ENCODE measurements around the gene BATF. TPM values are rescaled to one million over a fixed set of nuclear protein-coding genes. Genes with fewer than 3 reads are reported as not detected.

BATF gene
- total RNA-seq, 5 donors from 2014 or later (not counting 1 experiment from before 2014, with no cell fraction given) = 12.0 to 22.4 (median 19.2) TPM

GRCh38 chr14:75595226-75595625 is 73.0 kb downstream of the BATF start:
- Histone ChIP-seq H3K4me1 (ENCODE audit: control insufficient read depth in 1 of 2, extremely low read depth in 1 of 2, insufficient read depth in 2 of 2, low read length in 2 of 2) (no peaks in the 10 kb centered on the region), H3K27ac (ENCODE audit: low read length) (no peak overlapping the region), H3K9me3 (no peaks in the 10 kb centered on the region), H3K4me3 (ENCODE audit: control insufficient read depth in 1 of 2, extremely low read depth in 1 of 2, low read length in 1 of 2) (no peak overlapping the region), H3K36me3 (ENCODE audit: control insufficient read depth in 2 of 2, extremely low read depth in 1 of 2, insufficient read depth in 1 of 2, low read length in 1 of 2) (no peaks in the 10 kb centered on the region), H3K27me3 (replicated peaks in 1 of 2; ENCODE audit: control insufficient read depth in 2 of 2, extremely low read depth in 1 of 2, insufficient read depth in 2 of 2, low read length in 1 of 2) (no peaks in the 10 kb centered on the region)
- no peaks in the 10 kb centered on the region for H3K9me3 Mint-ChIP-seq
- no peak for ATAC-seq (replicated peaks in 1 of 4)
- no peak overlapping the region for H3K4me3 Mint-ChIP-seq
- no peaks in the 10 kb centered on the region for H3K4me1 Mint-ChIP-seq
- ChIA-PET POLR2A (no interaction called here), CTCF (no interaction called here)
- WGBS (ENCODE audit: insufficient coverage) = 83% methylated on average over 1 of the region's 3 CpGs
- H3K27me3 Mint-ChIP-seq = no peaks in the 10 kb centered on the region
- no peaks in the 10 kb centered on the region for H3K36me3 Mint-ChIP-seq
- no peak overlapping the region for H3K27ac Mint-ChIP-seq
- DNase-seq = no peak

Other genes starting within 250 kb of the BATF start
- 1,000 to 10,000 TPM in 2 of 5 donors, 10 to 100 TPM in 3; 20.4 to 2,951 (median 27.1) TPM for gene FOS, start 243.6 kb upstream of the BATF start, total RNA-seq
- gene JDP2, start 94.4 kb upstream of the BATF start, total RNA-seq = under 1 TPM; 0.45 to 0.93 (median 0.76) TPM
- gene FLVCR2, start 56.2 kb downstream of the BATF start, total RNA-seq = 1 to 10 TPM; 1.1 to 7.1 (median 3.1) TPM
- gene ERG28, start 138.4 kb downstream of the BATF start, total RNA-seq = 10 to 100 TPM in 4 of 5 donors, 1 to 10 TPM in 1; 9.8 to 14.4 (median 12.3) TPM
- gene TTLL5, start 138.8 kb downstream of the BATF start, total RNA-seq = 10 to 100 TPM; 15.4 to 36.2 (median 22.2) TPM